NCI-H748 treated with DMSO at 0.1 percent for 48 hours (cell line): ENCODE results near the gene FBXO41.

Source experiments
- DNase-seq: peaks from one replicate; lab custom pipeline; 2025; lab: John Stamatoyannopoulos, UW

FBXO41 gene

GRCh38 chr2:73212448-73213176, 71.7 kb downstream of the FBXO41 start:
- peak; percentile 17 for DNase-seq

- DNase-seq, result no peak
Observed at GRCh38 chr2:73212098-73212447, 72.2 kb downstream of the FBXO41 start.

GRCh38 chr2:73210696-73211095, 73.6 kb downstream of the FBXO41 start:
- DNase-seq, result no peak

GRCh38 chr2:73210019-73210418, 74.3 kb downstream of the FBXO41 start:
- DNase-seq, result no peak

GRCh38 chr2:73208258-73208657, 76.0 kb downstream of the FBXO41 start:
- DNase-seq, result no peak

GRCh38 chr2:73205611-73206010, 78.7 kb downstream of the FBXO41 start:
- DNase-seq, result no peak
